ENCODE data around the gene WDR37.

Gene WDR37

GRCh38 chr10:1123198-1123597 lies 67.0 kb downstream of the WDR37 start:
- Histone ChIP-seq H3K4me2 (ENCODE audit: low read length) (no peak overlapping the region), H3K79me2 (ENCODE audit: control insufficient read depth, low read length) (no peaks in the 10 kb centered on the region), H3K4me1 (ENCODE audit: control insufficient read depth, low read length) (0 out of 2 replicates have a peak, but pooled peaks cover 4% of the 10 kb centered on the region), H4K20me1 (ENCODE audit: control insufficient read depth, insufficient read depth, low read depth, low read length) (peaks cover 3% of the 10 kb centered on the region; the same call in 1 of the 2 replicates), H3K27me3 (ENCODE audit: control insufficient read depth, low read length) (no peaks in the 10 kb centered on the region), H3K9me3 (ENCODE audit: control insufficient read depth, insufficient read depth, low read length) (no peaks in the 10 kb centered on the region), H3K4me3 (ENCODE audit: low read length) (no peak overlapping the region), H3F3A (ENCODE audit: control insufficient read depth, insufficient read depth) (no peaks in the 10 kb centered on the region), H3K36me3 (ENCODE audit: control insufficient read depth, low read length) (peaks cover 54% of the 10 kb centered on the region), H3K9me2 (replicated peaks; ENCODE audit: control insufficient read depth, low read length) (no peaks in the 10 kb centered on the region), H3K27ac (ENCODE audit: low read depth, low read length) (no peak overlapping the region)
- TF ChIP-seq EZH2phosphoT487 (IDR thresholded peaks at IDR 0.05; ENCODE audit: borderline replicate concordance, low read length) = no peak
- no peak for TF ChIP-seq CTCF (IDR thresholded peaks at IDR 0.05; ENCODE audit: low read depth, low read length, poor library complexity, severe bottlenecking)

GRCh38 chr10:1123972-1124371 lies 67.8 kb downstream of the WDR37 start:
- no peak overlapping the region for H3K4me3 ChIP-seq (ENCODE audit: low read length)
- H3K36me3 ChIP-seq (ENCODE audit: control insufficient read depth, low read length) = peaks cover 57% of the 10 kb centered on the region
- no peaks in the 10 kb centered on the region for H3K9me2 ChIP-seq (replicated peaks; ENCODE audit: control insufficient read depth, low read length)
- H3K4me1 ChIP-seq (ENCODE audit: control insufficient read depth, low read length) = 0 out of 2 replicates have a peak, but pooled peaks cover 4% of the 10 kb centered on the region
- no peak overlapping the region for H3K27ac ChIP-seq (ENCODE audit: low read depth, low read length)
- peaks cover 3% of the 10 kb centered on the region; the same call in 1 of the 2 replicates for H4K20me1 ChIP-seq (ENCODE audit: control insufficient read depth, insufficient read depth, low read depth, low read length)
- no peak overlapping the region for H3K4me2 ChIP-seq (ENCODE audit: low read length)
- no peaks in the 10 kb centered on the region for H3K27me3 ChIP-seq (ENCODE audit: control insufficient read depth, low read length)
- H3K9me3 ChIP-seq (ENCODE audit: control insufficient read depth, insufficient read depth, low read length) = no peaks in the 10 kb centered on the region
- TF ChIP-seq CTCF (IDR thresholded peaks at IDR 0.05; ENCODE audit: low read depth, low read length, poor library complexity, severe bottlenecking) = no peak
- no peak for TF ChIP-seq EZH2phosphoT487 (IDR thresholded peaks at IDR 0.05; ENCODE audit: borderline replicate concordance, low read length)
- no peaks in the 10 kb centered on the region for H3K79me2 ChIP-seq (ENCODE audit: control insufficient read depth, low read length)
- no peaks in the 10 kb centered on the region for H3F3A ChIP-seq (ENCODE audit: control insufficient read depth, insufficient read depth)

- peaks cover 65% of the 10 kb centered on the region for H3K36me3 ChIP-seq (ENCODE audit: control insufficient read depth, low read length)
- H4K20me1 ChIP-seq (ENCODE audit: control insufficient read depth, insufficient read depth, low read depth, low read length) = peaks cover 3% of the 10 kb centered on the region; the same call in 1 of the 2 replicates
- H3K4me2 ChIP-seq (ENCODE audit: low read length) = no peak overlapping the region
These were observed 68.6 kb downstream of the WDR37 start for GRCh38 chr10:1124796-1125195.

More at GRCh38 chr10:1124796-1125195, 68.6 kb downstream of the WDR37 start:
- TF ChIP-seq CTCF (IDR thresholded peaks at IDR 0.05; ENCODE audit: low read depth, low read length, poor library complexity, severe bottlenecking) = no peak
- TF ChIP-seq EZH2phosphoT487 (IDR thresholded peaks at IDR 0.05; ENCODE audit: borderline replicate concordance, low read length) = no peak
- Histone ChIP-seq H3K79me2 (ENCODE audit: control insufficient read depth, low read length) (no peaks in the 10 kb centered on the region), H3K9me3 (ENCODE audit: control insufficient read depth, insufficient read depth, low read length) (no peaks in the 10 kb centered on the region), H3K27me3 (ENCODE audit: control insufficient read depth, low read length) (no peaks in the 10 kb centered on the region), H3K4me1 (ENCODE audit: control insufficient read depth, low read length) (0 out of 2 replicates have a peak, but pooled peaks cover 4% of the 10 kb centered on the region), H3K27ac (ENCODE audit: low read depth, low read length) (no peak overlapping the region), H3F3A (ENCODE audit: control insufficient read depth, insufficient read depth) (no peaks in the 10 kb centered on the region), H3K4me3 (ENCODE audit: low read length) (no peak overlapping the region), H3K9me2 (replicated peaks; ENCODE audit: control insufficient read depth, low read length) (no peaks in the 10 kb centered on the region)

Measured in DOHH2 (cell line).